Activated T-cell treated with anti-CD3 and anti-CD28 coated beads, Interleukin-2, amount 50 U/mL, for 1 hour (primary cell): ENCODE results near the gene CSE1L.
"Not testable (repeated sequence)": the region's sequence is repeated elsewhere in the genome, so short reads cannot be mapped to it uniquely, and the experiment has no call there.

Source experiments
- DNase-seq: peaks from one replicate; pipeline ENCODE4 v3.0.0-alpha.2; 2020

CSE1L gene

GRCh38 chr20:49074521-49074920 lies 28.4 kb downstream of the CSE1L start:
- no peak for DNase-seq

GRCh38 chr20:49078310-49078709 lies 32.2 kb downstream of the CSE1L start:
- DNase-seq = no peak

GRCh38 chr20:49082295-49082694 lies 36.2 kb downstream of the CSE1L start:
- DNase-seq = not testable (repeated sequence)

GRCh38 chr20:49091104-49091503 lies 45.0 kb downstream of the CSE1L start:
- no peak for DNase-seq

GRCh38 chr20:49091762-49092161 lies 45.6 kb downstream of the CSE1L start:
- DNase-seq = no peak

- DNase-seq = no peak
Observed at GRCh38 chr20:49096203-49096730, 50.2 kb downstream of the CSE1L start.

- no peak for DNase-seq
Observed at GRCh38 chr20:49097159-49097558, 51.0 kb downstream of the CSE1L start.

- DNase-seq = no peak
Observed at GRCh38 chr20:49098136-49098535, 52.0 kb downstream of the CSE1L start.

GRCh38 chr20:49099011-49099410 lies 52.9 kb downstream of the CSE1L start:
- DNase-seq = no peak

GRCh38 chr20:49100292-49100691 lies 54.2 kb downstream of the CSE1L start:
- not testable (repeated sequence) for DNase-seq

- DNase-seq = no peak
Observed at GRCh38 chr20:49100972-49101371, 54.9 kb downstream of the CSE1L start.

- DNase-seq = no peak
Observed at GRCh38 chr20:49103019-49103418, 56.9 kb downstream of the CSE1L start.

- no peak for DNase-seq
Observed at GRCh38 chr20:49103647-49104364, 57.7 kb downstream of the CSE1L start.

GRCh38 chr20:49104365-49104648 lies 58.2 kb downstream of the CSE1L start:
- no peak for DNase-seq

GRCh38 chr20:49104979-49105547 lies 59.0 kb downstream of the CSE1L start:
- DNase-seq = not testable (repeated sequence)

- no peak for DNase-seq
Observed at GRCh38 chr20:49106328-49106727, 60.2 kb downstream of the CSE1L start.

- no peak for DNase-seq
Observed at GRCh38 chr20:49110767-49111694, 64.9 kb downstream of the CSE1L start.

- no peak for DNase-seq
Observed at GRCh38 chr20:49112596-49113274, 66.6 kb downstream of the CSE1L start.

GRCh38 chr20:49115564-49115963 lies 69.5 kb downstream of the CSE1L start:
- DNase-seq = no peak

- no peak for DNase-seq
Observed at GRCh38 chr20:49118307-49118706, 72.2 kb downstream of the CSE1L start.

GRCh38 chr20:49119988-49120387 lies 73.9 kb downstream of the CSE1L start:
- DNase-seq = no peak

GRCh38 chr20:49122920-49123319 lies 76.8 kb downstream of the CSE1L start:
- DNase-seq = no peak

- no peak for DNase-seq
Observed at GRCh38 chr20:49123982-49124381, 77.9 kb downstream of the CSE1L start.
